Right renal pelvis (tissue), 4 donors: ENCODE measurements around the gene HRH2. TPM values are rescaled to one million over a fixed set of nuclear protein-coding genes. Genes with fewer than 3 reads are reported as not detected.
"Not testable (repeated sequence)": the region's sequence is repeated elsewhere in the genome, so short reads cannot be mapped to it uniquely, and the experiment has no call there.

Experiments used
- DNase-seq, 4 donors: peaks; one replicate each; pipeline ENCODE4 v3.0.0-alpha.2; 2013; ENCODE audit warnings: low read depth in 4 of 4, low spot score in 3 of 4, missing footprints in 1 of 4
- polyA plus RNA-seq, 4 donors: library from polyadenylated mRNA; unstranded; fragments of 120-200 nt; gene quantifications; one replicate each; pipeline ENCODE4 v1.2.1, GENCODE V29; 2013; ENCODE audit not compliant: insufficient read length in 4 of 4

HRH2 gene
- polyA plus RNA-seq = 1 to 10 TPM; 2.5 to 4.0 (median 2.8) TPM

GRCh38 chr5:175657593-175658271 lies at the start of gene HRH2:
Gene HRH2 (plus strand): TSS chr5:175658071. CDS start chr5:175683234, 25,163 bp downstream.
- DNase-seq = no peak

GRCh38 chr5:175609526-175609925 lies 48.3 kb upstream of the HRH2 start:
- DNase-seq = no peak

- no peak for DNase-seq
These were observed 47.5 kb upstream of the HRH2 start for GRCh38 chr5:175610381-175610780.

- no peak for DNase-seq
These were observed 47.0 kb upstream of the HRH2 start for GRCh38 chr5:175610898-175611297.

GRCh38 chr5:175614223-175614815 lies 43.6 kb upstream of the HRH2 start:
- no peak for DNase-seq

GRCh38 chr5:175614861-175615260 lies 43.0 kb upstream of the HRH2 start:
- DNase-seq = no peak

GRCh38 chr5:175616083-175616482 lies 41.8 kb upstream of the HRH2 start:
- no peak for DNase-seq

- DNase-seq = not testable (repeated sequence)
These were observed 41.3 kb upstream of the HRH2 start for GRCh38 chr5:175616527-175616926.

GRCh38 chr5:175617447-175617846 lies 40.4 kb upstream of the HRH2 start:
- no peak for DNase-seq

GRCh38 chr5:175620527-175620926 lies 37.3 kb upstream of the HRH2 start:
- DNase-seq = no peak

- DNase-seq = no peak
These were observed 35.9 kb upstream of the HRH2 start for GRCh38 chr5:175621971-175622370.

GRCh38 chr5:175623088-175623487 lies 34.8 kb upstream of the HRH2 start:
- no peak for DNase-seq

- no peak for DNase-seq
These were observed 33.6 kb upstream of the HRH2 start for GRCh38 chr5:175624316-175624715.

- DNase-seq = no peak
These were observed 30.9 kb upstream of the HRH2 start for GRCh38 chr5:175627005-175627404.

- no peak for DNase-seq
These were observed 30.1 kb upstream of the HRH2 start for GRCh38 chr5:175627739-175628138.

GRCh38 chr5:175628668-175629067 lies 29.2 kb upstream of the HRH2 start:
- no peak for DNase-seq

- DNase-seq = no peak
These were observed 28.6 kb upstream of the HRH2 start for GRCh38 chr5:175629261-175629660.

GRCh38 chr5:175629793-175630192 lies 28.1 kb upstream of the HRH2 start:
- DNase-seq = no peak

GRCh38 chr5:175635854-175636584 lies 21.9 kb upstream of the HRH2 start:
- DNase-seq = no peak

- DNase-seq = no peak
These were observed 19.6 kb upstream of the HRH2 start for GRCh38 chr5:175638305-175638704.

- DNase-seq = no peak
These were observed 17.6 kb upstream of the HRH2 start for GRCh38 chr5:175640106-175640775.
